H7 (cell line): ENCODE measurements around the gene HMCES. TPM values are rescaled to one million over a fixed set of nuclear protein-coding genes. Genes with fewer than 3 reads are reported as not detected.
"Not testable (repeated sequence)": the region's sequence is repeated elsewhere in the genome, so short reads cannot be mapped to it uniquely, and the experiment has no call there.

Source experiments
- DNase-seq: peaks from one replicate; pipeline ENCODE4 v3.0.0; 2012
- H3K27me3 ChIP-seq: 2 replicates; pipeline ENCODE4 v1.6.0; 2011; ENCODE audit warnings: mild to moderate bottlenecking, low read length; ENCODE audit not compliant: control insufficient read depth, insufficient read depth
- H3K36me3 ChIP-seq: replicated peaks from 2 replicates; pipeline ENCODE4 v1.5.1; 2011; ENCODE audit warnings: low read length; ENCODE audit not compliant: control insufficient read depth, insufficient read depth
- H3K4me3 ChIP-seq: 2 replicates; pipeline ENCODE4 v1.5.1; 2011; ENCODE audit warnings: low read depth, mild to moderate bottlenecking, control low read depth, low read length, moderate library complexity; ENCODE audit not compliant: insufficient read depth
- total RNA-seq: library from RNA; depleted of rRNA; stranded (reverse); fragments of >200 nt; shearing (Covaris generic); gene quantifications from 2 replicates; pipeline ENCODE4 v1.2.3, GENCODE V29; 2014; rRNA removed

Gene HMCES
- 28.1 and 32.0 TPM in 2 replicates for total RNA-seq

GRCh38 chr3:129278439-129278965, at the start of gene HMCES:
TSS of gene HMCES (plus strand) at chr3:129278870. CDS start at chr3:129279733, 863 bp downstream.
- Histone ChIP-seq H3K36me3 (peaks cover 21% of the 10 kb centered on the region), H3K4me3 (peak within 1 kb of the TSS; percentile 85), H3K27me3 (no peaks in the 10 kb centered on the region)
- DNase-seq = peak; percentile 98

- H3K4me3 ChIP-seq = no peak overlapping the region
- H3K36me3 ChIP-seq = no peaks in the 10 kb centered on the region
- H3K27me3 ChIP-seq = no peaks in the 10 kb centered on the region
- no peak for DNase-seq
Observed at GRCh38 chr3:129228891-129229585, 49.6 kb upstream of the HMCES start.

GRCh38 chr3:129230311-129231019, 48.2 kb upstream of the HMCES start:
- no peak for DNase-seq
- Histone ChIP-seq H3K27me3 (no peaks in the 10 kb centered on the region), H3K4me3 (no peak overlapping the region), H3K36me3 (no peaks in the 10 kb centered on the region)

GRCh38 chr3:129231331-129232119, 47.1 kb upstream of the HMCES start:
- H3K27me3 ChIP-seq = no peaks in the 10 kb centered on the region
- no peak for DNase-seq
- H3K4me3 ChIP-seq = no peak overlapping the region
- H3K36me3 ChIP-seq = no peaks in the 10 kb centered on the region

GRCh38 chr3:129233538-129233937, 45.1 kb upstream of the HMCES start:
- H3K36me3 ChIP-seq = no peaks in the 10 kb centered on the region
- H3K27me3 ChIP-seq = no peaks in the 10 kb centered on the region
- no peak for DNase-seq
- no peak overlapping the region for H3K4me3 ChIP-seq

GRCh38 chr3:129234441-129234840, 44.2 kb upstream of the HMCES start:
- Histone ChIP-seq H3K27me3 (no peaks in the 10 kb centered on the region), H3K36me3 (no peaks in the 10 kb centered on the region), H3K4me3 (no peak overlapping the region)
- DNase-seq = no peak

GRCh38 chr3:129235344-129235917, 43.2 kb upstream of the HMCES start:
- DNase-seq = no peak
- H3K27me3 ChIP-seq = no peaks in the 10 kb centered on the region
- no peaks in the 10 kb centered on the region for H3K36me3 ChIP-seq
- no peak overlapping the region for H3K4me3 ChIP-seq

- no peak for DNase-seq
- Histone ChIP-seq H3K27me3 (no peaks in the 10 kb centered on the region), H3K4me3 (no peak overlapping the region), H3K36me3 (no peaks in the 10 kb centered on the region)
Observed at GRCh38 chr3:129238945-129239705, 39.5 kb upstream of the HMCES start.

GRCh38 chr3:129239991-129240390, 38.7 kb upstream of the HMCES start:
- Histone ChIP-seq H3K27me3 (no peaks in the 10 kb centered on the region), H3K36me3 (no peaks in the 10 kb centered on the region), H3K4me3 (no peak overlapping the region)
- DNase-seq = peak; percentile 46

GRCh38 chr3:129240436-129240835, 38.2 kb upstream of the HMCES start:
- DNase-seq = no peak
- Histone ChIP-seq H3K36me3 (no peaks in the 10 kb centered on the region), H3K4me3 (no peak overlapping the region), H3K27me3 (no peaks in the 10 kb centered on the region)

- Histone ChIP-seq H3K27me3 (no peaks in the 10 kb centered on the region), H3K4me3 (no peak overlapping the region), H3K36me3 (no peaks in the 10 kb centered on the region)
- no peak for DNase-seq
Observed at GRCh38 chr3:129245141-129245540, 33.5 kb upstream of the HMCES start.

- not testable (repeated sequence) for H3K27me3 ChIP-seq, H3K36me3 ChIP-seq, H3K4me3 ChIP-seq
- peak; percentile 91 for DNase-seq
Observed at GRCh38 chr3:129245641-129246306, 32.9 kb upstream of the HMCES start.

GRCh38 chr3:129246636-129247035, 32.0 kb upstream of the HMCES start:
- no peak overlapping the region for H3K4me3 ChIP-seq
- no peaks in the 10 kb centered on the region; the same call in 1 of the 2 replicates for H3K36me3 ChIP-seq
- no peak for DNase-seq
- no peaks in the 10 kb centered on the region for H3K27me3 ChIP-seq
